GM12875 (cell line): ENCODE data around the gene DONSON.

ENCODE experiments used
- H3K4me3 ChIP-seq: one replicate; pipeline ENCODE4 v1.5.1; 2011; ENCODE audit warnings: low read depth, low read length, control low read depth
- TF ChIP-seq, protein P1 (sequence below): IDR thresholded peaks from 2 replicates; pipeline ENCODE4 v1.5.1; 2011; ENCODE audit warnings: low read depth, mild to moderate bottlenecking, control low read depth, inconsistent platforms, low read length, moderate library complexity, borderline replicate concordance; ENCODE audit not compliant: insufficient read depth

Gene DONSON

GRCh38 chr21:33554236-33554981 is 34.1 kb downstream of the DONSON start:
- TF ChIP-seq, protein P1, sequence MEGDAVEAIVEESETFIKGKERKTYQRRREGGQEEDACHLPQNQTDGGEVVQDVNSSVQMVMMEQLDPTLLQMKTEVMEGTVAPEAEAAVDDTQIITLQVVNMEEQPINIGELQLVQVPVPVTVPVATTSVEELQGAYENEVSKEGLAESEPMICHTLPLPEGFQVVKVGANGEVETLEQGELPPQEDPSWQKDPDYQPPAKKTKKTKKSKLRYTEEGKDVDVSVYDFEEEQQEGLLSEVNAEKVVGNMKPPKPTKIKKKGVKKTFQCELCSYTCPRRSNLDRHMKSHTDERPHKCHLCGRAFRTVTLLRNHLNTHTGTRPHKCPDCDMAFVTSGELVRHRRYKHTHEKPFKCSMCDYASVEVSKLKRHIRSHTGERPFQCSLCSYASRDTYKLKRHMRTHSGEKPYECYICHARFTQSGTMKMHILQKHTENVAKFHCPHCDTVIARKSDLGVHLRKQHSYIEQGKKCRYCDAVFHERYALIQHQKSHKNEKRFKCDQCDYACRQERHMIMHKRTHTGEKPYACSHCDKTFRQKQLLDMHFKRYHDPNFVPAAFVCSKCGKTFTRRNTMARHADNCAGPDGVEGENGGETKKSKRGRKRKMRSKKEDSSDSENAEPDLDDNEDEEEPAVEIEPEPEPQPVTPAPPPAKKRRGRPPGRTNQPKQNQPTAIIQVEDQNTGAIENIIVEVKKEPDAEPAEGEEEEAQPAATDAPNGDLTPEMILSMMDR, result no peak
- no peak overlapping the region for H3K4me3 ChIP-seq

DNA sequence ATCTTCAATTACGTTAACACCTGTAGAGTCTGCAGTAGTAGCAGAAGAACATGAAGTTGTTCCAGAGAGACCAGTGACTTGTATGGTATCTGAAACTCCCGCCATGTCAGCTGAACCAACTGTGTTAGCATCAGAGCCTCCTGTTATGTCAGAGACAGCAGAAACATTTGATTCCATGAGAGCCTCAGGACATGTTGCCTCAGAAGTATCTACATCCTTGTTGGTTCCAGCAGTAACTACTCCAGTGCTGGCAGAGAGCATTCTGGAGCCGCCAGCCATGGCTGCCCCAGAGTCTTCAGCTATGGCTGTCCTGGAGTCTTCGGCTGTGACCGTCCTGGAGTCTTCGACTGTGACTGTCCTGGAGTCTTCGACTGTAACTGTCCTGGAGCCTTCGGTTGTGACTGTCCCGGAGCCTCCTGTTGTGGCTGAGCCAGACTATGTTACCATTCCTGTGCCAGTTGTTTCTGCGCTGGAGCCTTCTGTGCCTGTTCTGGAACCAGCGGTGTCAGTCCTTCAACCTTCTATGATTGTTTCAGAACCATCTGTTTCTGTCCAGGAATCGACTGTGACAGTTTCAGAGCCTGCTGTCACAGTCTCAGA is 35.4 kb downstream of the DONSON start:
- TF ChIP-seq, protein P1, result no peak
- H3K4me3 ChIP-seq, result no peak overlapping the region

DNA sequence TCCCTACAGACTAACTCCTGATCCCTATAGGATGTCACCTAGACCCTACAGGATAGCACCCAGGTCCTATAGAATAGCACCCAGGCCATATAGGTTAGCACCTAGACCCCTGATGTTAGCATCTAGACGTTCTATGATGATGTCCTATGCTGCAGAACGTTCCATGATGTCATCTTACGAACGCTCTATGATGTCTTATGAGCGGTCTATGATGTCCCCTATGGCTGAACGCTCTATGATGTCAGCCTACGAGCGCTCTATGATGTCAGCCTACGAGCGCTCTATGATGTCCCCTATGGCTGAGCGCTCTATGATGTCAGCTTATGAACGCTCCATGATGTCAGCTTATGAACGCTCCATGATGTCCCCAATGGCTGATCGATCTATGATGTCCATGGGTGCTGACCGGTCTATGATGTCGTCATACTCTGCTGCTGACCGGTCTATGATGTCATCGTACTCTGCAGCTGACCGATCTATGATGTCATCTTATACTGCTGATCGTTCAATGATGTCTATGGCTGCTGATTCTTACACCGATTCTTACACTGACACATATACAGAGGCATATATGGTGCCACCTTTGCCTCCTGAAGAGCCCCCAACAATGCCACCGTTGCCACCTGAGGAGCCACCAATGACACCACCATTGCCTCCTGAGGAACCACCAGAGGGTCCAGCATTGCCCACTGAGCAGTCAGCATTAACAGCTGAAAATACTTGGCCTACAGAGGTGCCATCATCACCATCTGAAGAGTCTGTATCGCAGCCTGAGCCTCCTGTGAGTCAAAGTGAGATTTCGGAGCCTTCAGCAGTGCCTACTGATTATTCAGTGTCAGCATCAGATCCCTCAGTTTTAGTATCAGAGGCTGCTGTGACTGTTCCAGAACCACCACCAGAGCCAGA is 36.1 kb downstream of the DONSON start:
- H3K4me3 ChIP-seq, result no peak overlapping the region
- TF ChIP-seq, protein P1, result no peak

GRCh38 chr21:33551664-33552063 is 36.8 kb downstream of the DONSON start:
- no peak overlapping the region for H3K4me3 ChIP-seq
- TF ChIP-seq, protein P1, result no peak

GRCh38 chr21:33550772-33551660 is 37.5 kb downstream of the DONSON start:
- H3K4me3 ChIP-seq, result no peak overlapping the region
- TF ChIP-seq, protein P1, result no peak
